HG02981 (cell line): Measurements from ENCODE around the gene STARD13.
"Not testable (repeated sequence)": the region's sequence is repeated elsewhere in the genome, so short reads cannot be mapped to it uniquely, and the experiment has no call there.

Experiments used
- ATAC-seq: cut with Tn5 transposase; IDR thresholded peaks from one replicate; pipeline ENCODE4 v1.9.1; 2021; ENCODE audit warnings: mild to moderate bottlenecking, moderate library complexity; ENCODE audit not compliant: unreplicated experiment

Gene STARD13

GRCh38 chr13:33257841-33258807 lies 27.4 kb downstream of the STARD13 start:
- no peak for ATAC-seq

DNA sequence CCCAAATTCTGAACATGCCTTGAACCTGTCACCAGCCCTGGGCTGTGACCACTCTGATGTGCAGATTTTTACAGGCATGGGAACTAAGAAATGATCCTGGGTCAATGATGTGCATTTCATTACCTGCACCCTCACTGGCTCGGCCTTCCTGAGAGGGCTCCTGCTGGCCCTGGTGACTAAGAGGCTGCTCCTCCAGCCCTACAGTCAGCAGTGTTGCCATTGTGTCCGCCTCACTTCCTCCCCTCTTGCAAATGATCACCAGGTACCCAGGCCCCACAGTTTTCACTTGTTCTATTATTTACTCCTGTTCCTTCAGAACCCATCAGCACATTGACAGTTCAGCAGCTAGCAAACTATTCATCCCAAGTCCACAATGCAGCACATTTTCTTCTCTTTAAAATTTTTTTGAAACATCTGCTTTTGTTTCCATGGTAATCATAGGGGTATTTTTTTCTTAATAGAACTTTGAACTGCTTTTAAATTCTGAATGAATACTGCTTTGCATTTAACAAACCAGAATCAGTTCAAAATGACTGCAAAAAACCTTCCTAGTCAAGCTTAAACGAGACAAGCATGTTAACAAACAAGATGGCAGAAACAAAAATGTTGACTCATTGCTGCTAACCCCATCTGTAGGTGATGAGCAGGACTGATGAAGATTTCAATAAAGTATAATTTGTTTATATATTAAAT lies 29.3 kb downstream of the STARD13 start:
- ATAC-seq, result no peak

- no peak for ATAC-seq
Observed at GRCh38 chr13:33252135-33252534, 33.4 kb downstream of the STARD13 start.

DNA sequence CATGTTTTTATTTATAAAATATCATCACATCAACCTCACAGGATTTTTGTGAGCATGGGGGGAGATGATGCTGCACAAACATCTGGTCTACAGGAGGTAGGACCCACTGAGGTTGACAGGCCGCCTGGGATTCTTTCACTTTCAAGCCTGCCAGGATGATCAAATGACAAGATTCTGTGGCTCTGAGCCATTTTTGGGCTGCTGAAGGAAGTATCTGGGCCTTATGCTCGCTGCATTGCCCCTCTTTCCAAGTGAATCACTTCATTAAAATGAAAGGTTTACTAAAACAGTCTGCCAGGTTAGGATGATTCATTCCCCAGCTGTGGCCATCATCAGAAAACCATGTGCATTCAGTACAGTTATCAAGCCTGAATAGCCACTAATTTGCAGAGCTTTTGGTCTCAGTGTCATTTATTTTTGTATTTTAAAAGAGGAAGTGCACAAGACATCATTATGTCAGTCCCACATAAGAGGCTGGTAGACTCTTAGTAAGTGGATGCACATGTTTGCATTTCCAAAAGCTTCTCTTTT lies 34.4 kb downstream of the STARD13 start:
- peak; percentile 76 for ATAC-seq

DNA sequence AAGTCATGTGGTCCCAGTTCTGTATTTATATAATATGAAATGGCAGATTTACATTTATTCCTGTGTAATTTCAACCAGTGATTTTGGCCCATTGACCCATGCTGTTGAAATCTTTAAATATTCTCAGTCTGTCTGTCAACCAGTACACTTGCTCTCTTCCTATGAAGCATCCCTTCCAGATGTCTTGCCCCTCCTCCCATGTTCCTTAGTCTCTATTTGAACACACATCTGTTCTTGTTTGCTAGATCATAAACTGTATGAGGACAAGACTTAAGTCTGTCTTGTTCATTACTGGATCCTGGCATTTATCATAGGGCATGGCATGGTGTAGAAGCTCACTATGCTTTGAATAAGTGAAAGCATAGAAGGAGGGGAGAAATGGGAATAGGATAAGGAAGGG lies 34.9 kb downstream of the STARD13 start:
- no peak for ATAC-seq

DNA sequence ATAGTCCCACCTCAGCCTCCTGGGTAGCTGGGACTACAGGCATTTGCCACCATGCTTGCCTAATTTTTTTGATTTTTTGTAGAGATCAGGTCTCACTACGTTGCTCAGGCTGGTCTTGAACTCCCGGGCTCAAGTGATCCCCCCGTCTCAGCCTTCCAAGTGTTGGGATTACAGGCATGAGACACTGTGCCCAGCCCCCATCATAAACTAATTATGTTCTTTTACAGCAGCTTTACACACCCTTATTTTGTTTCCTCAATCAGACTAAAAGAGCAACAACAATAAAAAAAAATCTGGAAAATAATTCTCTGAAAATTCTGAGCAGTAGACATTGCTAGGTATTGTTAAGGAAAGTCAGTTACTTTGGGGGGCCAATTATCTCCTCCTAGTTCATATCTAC lies 35.7 kb downstream of the STARD13 start:
- no peak for ATAC-seq

- ATAC-seq, result no peak
Observed at GRCh38 chr13:33249066-33249465, 36.5 kb downstream of the STARD13 start.

DNA sequence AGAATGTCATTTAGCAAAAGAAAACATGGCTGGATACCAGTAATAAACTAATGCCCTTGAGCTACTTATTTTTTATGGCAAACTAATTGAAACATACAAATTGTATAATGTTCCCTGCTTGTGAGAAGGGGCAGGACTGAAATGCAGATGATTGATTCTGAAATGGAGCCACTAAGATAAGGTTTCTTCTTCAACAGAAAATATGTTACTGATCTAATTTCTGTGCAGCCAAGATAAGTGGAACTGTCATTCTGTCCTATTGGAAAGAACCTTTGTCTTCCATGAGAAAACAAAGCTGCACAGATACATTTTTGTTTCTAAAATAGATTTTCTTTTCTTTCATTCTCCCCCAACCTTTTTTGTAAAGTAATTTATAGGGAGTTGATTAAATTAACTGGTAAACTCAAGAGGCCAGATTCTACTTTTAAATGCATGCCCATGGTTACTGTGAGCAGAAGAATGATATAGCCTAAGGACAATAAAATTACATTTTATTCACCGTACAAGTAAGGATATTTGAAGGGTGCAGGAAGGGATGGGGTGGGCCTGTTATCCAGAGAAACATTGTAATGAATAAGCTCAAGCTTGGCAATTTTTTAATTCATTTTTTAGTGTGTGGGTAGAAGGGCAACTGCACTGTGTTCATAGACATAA lies 39.9 kb downstream of the STARD13 start:
- ATAC-seq, result no peak

GRCh38 chr13:33244907-33245287 lies 40.7 kb downstream of the STARD13 start:
- ATAC-seq, result no peak

DNA sequence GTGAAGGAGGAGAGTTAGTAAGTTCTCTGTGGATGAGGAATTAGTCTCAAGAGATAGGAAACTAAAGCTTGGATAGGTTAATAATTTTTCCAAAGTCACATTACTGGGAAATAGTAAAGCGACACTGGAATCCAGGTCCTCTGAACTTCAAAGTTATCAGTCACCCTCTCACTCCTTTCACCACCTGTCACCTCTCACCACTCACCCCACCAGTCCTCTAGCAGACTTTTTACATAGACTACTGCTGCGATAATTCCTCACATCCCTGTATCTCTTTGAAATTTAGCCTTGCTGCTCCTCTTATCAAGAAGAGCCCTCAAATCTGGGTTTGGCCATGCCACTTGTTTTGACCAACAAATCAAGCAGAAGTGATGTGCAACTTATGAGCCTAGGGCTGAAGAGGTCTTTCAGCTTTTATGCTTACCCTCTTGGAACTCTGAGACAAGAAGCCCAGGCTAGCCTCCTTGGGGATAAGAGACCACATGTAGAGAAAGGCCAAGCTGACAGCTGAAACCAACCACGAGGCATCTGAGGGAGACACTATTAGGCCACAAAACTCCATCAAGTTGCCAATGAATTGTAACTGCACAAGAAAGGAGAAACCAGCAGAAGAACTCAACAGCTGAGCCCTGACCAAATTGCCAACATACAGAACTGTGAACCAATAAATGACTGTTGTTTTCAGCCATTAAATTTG lies 41.2 kb downstream of the STARD13 start:
- no peak for ATAC-seq

DNA sequence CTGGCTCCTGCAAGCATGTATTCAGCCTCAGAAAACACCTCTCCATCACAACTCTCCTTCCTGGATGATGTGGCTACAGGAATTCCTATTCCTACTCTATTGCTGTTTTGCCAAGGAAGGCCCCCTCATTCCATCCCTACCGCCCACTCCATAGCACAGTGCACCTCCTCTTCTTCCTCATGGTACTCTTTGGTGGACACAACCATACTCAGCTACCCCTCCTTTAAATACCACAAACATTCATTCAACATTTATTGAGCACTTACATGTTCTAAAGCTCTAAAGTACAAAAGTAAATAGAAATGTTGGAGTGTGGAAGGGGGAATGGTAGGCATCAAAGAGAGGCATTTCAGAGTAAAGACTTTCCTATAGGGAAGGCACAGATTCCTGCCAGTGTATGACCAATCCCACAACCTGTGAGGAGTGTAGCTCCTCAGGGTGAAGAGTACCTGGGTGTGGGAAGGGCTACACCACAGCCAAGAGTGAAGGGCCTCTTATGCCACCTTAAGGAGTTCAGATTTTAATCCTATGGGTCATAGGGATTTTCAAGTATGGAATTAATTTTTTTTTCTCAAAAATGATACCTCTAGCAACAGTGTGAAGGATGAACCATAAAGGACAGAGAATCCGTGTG lies 42.5 kb downstream of the STARD13 start:
- no peak for ATAC-seq

DNA sequence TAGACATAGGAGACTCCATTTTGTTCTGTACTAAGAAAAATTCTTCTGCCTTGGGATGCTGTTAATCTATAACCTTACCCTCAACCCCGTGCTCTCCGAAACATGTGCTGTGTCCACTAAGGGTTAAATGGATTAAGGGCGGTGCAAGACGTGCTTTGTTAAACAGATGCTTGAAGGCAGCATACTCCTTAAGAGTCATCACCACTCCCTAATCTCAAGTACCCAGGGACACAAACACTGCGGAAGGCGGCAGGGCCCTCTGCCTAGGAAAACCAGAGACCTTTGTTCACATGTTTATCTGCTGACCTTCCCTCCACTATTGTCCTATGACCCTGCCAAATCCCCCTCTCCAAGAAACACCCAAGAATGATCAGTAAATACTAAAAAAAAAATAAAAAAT lies 43.2 kb downstream of the STARD13 start:
- not testable (repeated sequence) for ATAC-seq

- no peak for ATAC-seq
Observed at GRCh38 chr13:33236021-33236420, 49.5 kb downstream of the STARD13 start.

- ATAC-seq, result no peak
Observed at GRCh38 chr13:33235564-33235963, 50.0 kb downstream of the STARD13 start.

GRCh38 chr13:33235078-33235477 lies 50.5 kb downstream of the STARD13 start:
- ATAC-seq, result no peak

DNA sequence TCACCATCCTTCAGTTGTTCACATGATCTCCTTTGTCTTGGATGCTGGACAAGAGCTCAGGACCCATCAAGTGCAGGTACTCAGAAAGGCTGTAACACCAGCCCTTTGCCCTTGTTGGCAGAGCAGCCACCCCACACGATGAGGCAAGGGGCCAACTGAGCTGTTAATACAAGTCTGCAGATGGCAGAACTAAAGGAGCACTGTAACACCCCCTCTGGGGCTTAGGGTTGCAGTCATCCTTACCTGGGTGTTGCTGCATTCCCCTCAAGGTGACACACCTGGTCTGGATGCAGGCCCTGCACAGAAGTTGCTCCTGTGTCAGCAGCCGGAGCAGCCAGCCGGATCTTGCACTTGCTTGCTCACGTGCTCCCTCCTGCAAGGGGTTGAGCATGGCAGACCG lies 52.0 kb downstream of the STARD13 start:
- ATAC-seq, result no peak

GRCh38 chr13:33232883-33233282 lies 52.7 kb downstream of the STARD13 start:
- ATAC-seq, result no peak

- ATAC-seq, result no peak
Observed at GRCh38 chr13:33231339-33231738, 54.2 kb downstream of the STARD13 start.

DNA sequence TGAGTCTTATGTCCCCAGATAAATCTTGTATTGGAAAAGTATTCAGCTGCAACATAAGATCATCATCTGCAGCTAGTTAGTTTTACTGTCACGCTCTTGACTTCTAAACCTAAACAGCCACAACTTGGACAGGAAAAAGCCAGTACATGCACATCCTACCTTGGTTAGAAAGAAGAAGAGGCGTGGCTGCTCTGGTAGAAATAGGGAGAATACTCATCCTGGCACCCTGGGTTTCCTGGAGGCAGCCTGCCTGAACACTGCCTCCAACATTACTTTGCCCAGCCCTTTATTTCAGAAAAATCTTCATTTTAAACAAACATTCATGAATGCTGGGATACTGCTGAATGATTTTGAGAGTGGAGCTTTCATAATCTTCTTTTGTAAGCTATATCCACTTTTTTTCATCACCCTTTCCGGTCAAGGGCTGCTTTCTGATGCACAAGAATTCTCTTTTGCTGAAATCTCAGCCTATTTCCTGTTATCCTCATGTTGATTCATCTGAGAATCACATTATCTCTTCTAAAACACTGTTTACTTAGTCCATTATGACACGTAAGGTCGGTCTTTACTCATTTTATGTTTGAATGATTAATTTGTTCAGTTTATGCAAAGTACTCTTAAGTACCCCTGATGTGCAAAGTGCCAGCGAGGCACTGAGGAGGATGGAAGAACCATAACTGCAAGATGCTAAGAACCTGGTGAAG lies 55.2 kb downstream of the STARD13 start:
- ATAC-seq, result no peak
